SK-N-SH (cell line): ENCODE measurements around the gene KLHL18. TPM values are rescaled to one million over a fixed set of nuclear protein-coding genes. Genes with fewer than 3 reads are reported as not detected.
"Not testable (repeated sequence)": the region's sequence is repeated elsewhere in the genome, so short reads cannot be mapped to it uniquely, and the experiment has no call there.

Experiments
- CTCF ChIA-PET: fragments of 300-600, 350-600 bp; formaldehyde crosslinking; extraction: SDS; loops from one replicate; lab custom pipeline; 2021; lab: Yijun Ruan, JAX
- POLR2A ChIA-PET: fragments of 350-600 bp; sonication (Branson Sonifier 250); formaldehyde crosslinking; extraction: SDS; loops from one replicate; lab custom pipeline; 2020; ENCODE audit warnings: antibody characterized with exemption, inconsistent platforms; lab: Yijun Ruan, JAX
- DNase-seq: peaks from one replicate; pipeline ENCODE4 v3.0.0; 2012
- H2AFZ ChIP-seq: fragments of 200-600 bp; sonication (generic); 2 replicates; pipeline ENCODE4 v1.8.1; 2016; ENCODE audit warnings: antibody characterized with exemption, mild to moderate bottlenecking, low read depth
- H3F3A ChIP-seq: fragments of 200-600 bp; sonication (generic); replicated peaks from 2 replicates; pipeline ENCODE3; 2016; ENCODE audit warnings: antibody characterized with exemption, mild to moderate bottlenecking; ENCODE audit not compliant: insufficient read depth
- H3K27ac ChIP-seq, 2 experiments: fragments of 200-500 bp in 1 of 2; fragments of 200-600 bp in 1 of 2; sonication (Bioruptor generic) in 1 of 2; sonication (generic), shearing (Covaris generic) in 1 of 2; 2 replicates each; pipeline versions ENCODE4 v1.5.1 to v1.6.1; 2014 to 2016; ENCODE audit warnings: low read depth in 2 of 2, inconsistent platforms in 1 of 2, low read length in 1 of 2, mild to moderate bottlenecking in 1 of 2, mixed read lengths in 1 of 2
- H3K27me3 ChIP-seq: fragments of 200-600 bp; sonication (generic), shearing (Covaris generic); 2 replicates; pipeline ENCODE4 v1.6.1; 2016; ENCODE audit warnings: mixed run types; ENCODE audit not compliant: insufficient read depth
- H3K36me3 ChIP-seq, 2 experiments: fragments of 200-500 bp in 1 of 2; fragments of 200-600 bp in 1 of 2; sonication (Bioruptor generic) in 1 of 2; sonication (generic) in 1 of 2; replicated peaks in 1 of 2; 2 replicates each; pipeline versions ENCODE3 to v1.5.1; 2014 to 2016; ENCODE audit warnings: low read length in 1 of 2, mild to moderate bottlenecking in 1 of 2; ENCODE audit not compliant: insufficient read depth in 2 of 2, control insufficient read depth in 1 of 2
- H3K4me1 ChIP-seq, 2 experiments: fragments of 200-500 bp in 1 of 2; fragments of 200-600 bp in 1 of 2; sonication (Bioruptor generic) in 1 of 2; sonication (generic), shearing (Covaris generic) in 1 of 2; 2 replicates each; pipeline versions ENCODE4 v1.5.1 to v1.6.1; 2014 to 2016; ENCODE audit warnings: low read depth in 1 of 2, low read length in 1 of 2, mixed run types in 1 of 2; ENCODE audit not compliant: insufficient read depth in 2 of 2, control insufficient read depth in 1 of 2
- H3K4me2 ChIP-seq: fragments of 200-600 bp; sonication (generic), shearing (Covaris generic); 2 replicates; pipeline ENCODE4 v1.6.1; 2017; ENCODE audit warnings: mixed run types
- H3K4me3 ChIP-seq, 2 experiments: fragments of 200-500 bp in 1 of 2; fragments of 200-600 bp in 1 of 2; sonication (Bioruptor generic) in 1 of 2; sonication (generic), shearing (Covaris generic) in 1 of 2; 2 replicates each; pipeline versions ENCODE4 v1.5.1 to v1.8.1; 2014 to 2016; ENCODE audit warnings: low read depth in 2 of 2, inconsistent platforms in 1 of 2, low read length in 1 of 2, mild to moderate bottlenecking in 1 of 2, mixed read lengths in 1 of 2, moderate library complexity in 1 of 2
- H3K79me2 ChIP-seq: fragments of 200-600 bp; sonication (generic); 2 replicates; pipeline ENCODE4 v1.8.1; 2017; ENCODE audit warnings: mild to moderate bottlenecking; ENCODE audit not compliant: insufficient read depth
- H3K9ac ChIP-seq: fragments of 200-600 bp; sonication (generic); 2 replicates; pipeline ENCODE4 v1.6.1; 2017; ENCODE audit warnings: mixed run types
- H3K9me2 ChIP-seq: fragments of 200-600 bp; sonication (generic); 2 replicates; pipeline ENCODE4 v1.6.1; 2017; ENCODE audit warnings: mixed run types
- H3K9me3 ChIP-seq: fragments of 200-600 bp; sonication (generic); 2 replicates; pipeline ENCODE4 v1.6.1; 2017; ENCODE audit warnings: mixed run types, mild to moderate bottlenecking, moderate library complexity
- H4K20me1 ChIP-seq: fragments of 200-600 bp; sonication (generic); 2 replicates; pipeline ENCODE4 v1.6.1; 2017; ENCODE audit warnings: mild to moderate bottlenecking, mixed run types; ENCODE audit not compliant: insufficient read depth
- FOSL2 ChIP-seq: IDR thresholded peaks from 2 replicates; pipeline ENCODE4 v1.4.0; 2012; ENCODE audit warnings: low read depth, mild to moderate bottlenecking, moderate library complexity, borderline replicate concordance
- FOXM1 ChIP-seq: IDR thresholded peaks from 2 replicates; pipeline ENCODE4 v1.4.0; 2012; ENCODE audit warnings: low read depth, mild to moderate bottlenecking
- GATA2 ChIP-seq: sonication (generic); formaldehyde crosslinking; IDR thresholded peaks from 2 replicates; pipeline ENCODE4 v1.5.0; 2020; ENCODE audit warnings: mild to moderate bottlenecking, missing genetic modification reagents
- RFX5 ChIP-seq: IDR thresholded peaks from 2 replicates; pipeline ENCODE4 v1.6.1; 2012; ENCODE audit warnings: mild to moderate bottlenecking, improper control_type of control experiment, low read length
- TAF1 ChIP-seq: IDR thresholded peaks from 2 replicates; pipeline ENCODE4 v1.6.1; 2012; ENCODE audit warnings: low read depth, mild to moderate bottlenecking, low read length, moderate library complexity, borderline replicate concordance
- TCF12 ChIP-seq: IDR thresholded peaks from 2 replicates; pipeline ENCODE4 v1.4.0; 2012
- WGBS: methylation state at CpG from one replicate; pipeline ENCODE4 v1.1.6; 2017; ENCODE audit warnings: low lambda C conversion rate; 5-methylcytosine and 5-hydroxymethylcytosine counted together
- polyA plus RNA-seq, 3 experiments: library from polyadenylated mRNA; depleted of rRNA; stranded (reverse); fragments of >200 nt; gene quantifications; 2 replicates each; pipeline ENCODE4 v1.2.3, GENCODE V29; 2012
- TF ChIP-seq, protein P1 (sequence below): fragments of 200-600 bp; sonication (generic); IDR thresholded peaks from 2 replicates; pipeline ENCODE4 v1.6.1; 2017; ENCODE audit warnings: antibody characterized with exemption, mild to moderate bottlenecking, moderate library complexity
- TF ChIP-seq, protein P2 (sequence below): fragments of 150-350 bp; IDR thresholded peaks from 2 replicates; pipeline ENCODE4 v1.6.1; 2016; ENCODE audit warnings: mild to moderate bottlenecking, low read depth, low read length
- TF ChIP-seq, protein P3 (sequence below): IDR thresholded peaks from 2 replicates; pipeline ENCODE4 v1.4.0; 2012; ENCODE audit warnings: low read depth
- TF ChIP-seq, protein P4 (sequence below): IDR thresholded peaks from 2 replicates; pipeline ENCODE4 v1.4.0; 2012; ENCODE audit warnings: low read depth, borderline replicate concordance
- TF ChIP-seq, protein P5 (sequence below): fragments of 150-350 bp; IDR thresholded peaks from 2 replicates; pipeline ENCODE4 v1.6.1; 2017; ENCODE audit warnings: antibody characterized with exemption, low read length, low read depth, borderline replicate concordance

Gene KLHL18
- polyA plus RNA-seq, 1 of the 3 experiments (the other 2 are of a cell fraction) = 55.2 TPM

DNA sequence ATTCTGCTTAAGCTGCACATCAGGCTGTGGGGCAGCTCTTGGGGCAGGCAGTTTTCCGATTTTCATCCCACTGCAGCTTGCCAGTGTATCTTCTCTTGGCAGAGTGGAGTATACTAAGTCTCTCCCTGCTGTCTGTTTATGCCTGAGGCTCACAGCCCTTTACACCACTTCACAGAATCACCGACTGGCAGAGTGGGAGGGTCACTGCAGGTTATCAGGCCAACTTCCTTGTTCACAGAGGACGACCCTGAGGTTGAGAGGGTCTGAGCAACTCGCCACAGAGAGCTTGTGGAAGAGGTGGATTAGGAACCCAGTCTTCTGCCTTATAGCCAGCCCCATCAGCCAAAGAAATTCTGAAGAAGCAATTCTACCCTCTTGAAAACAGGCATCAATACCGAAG is 31.1 kb upstream of the KLHL18 start:
- Histone ChIP-seq H3K9ac (no peak overlapping the region), H3K4me3 (no peak overlapping the region), H3K79me2 (no peaks in the 10 kb centered on the region), H3K27me3 (no peaks in the 10 kb centered on the region), H3K27ac (no peak overlapping the region), H3K9me2 (no peaks in the 10 kb centered on the region), H3K9me3 (no peaks in the 10 kb centered on the region), H4K20me1 (no peaks in the 10 kb centered on the region), H3K36me3 (no peaks in the 10 kb centered on the region), H3K4me2 (no peak overlapping the region), H2AFZ (no peak overlapping the region), H3F3A (no peaks in the 10 kb centered on the region), H3K4me1 (no peaks in the 10 kb centered on the region; a peak in 1 of 4 replicates)
- DNase-seq = no peak
- TF ChIP-seq, protein P1, sequence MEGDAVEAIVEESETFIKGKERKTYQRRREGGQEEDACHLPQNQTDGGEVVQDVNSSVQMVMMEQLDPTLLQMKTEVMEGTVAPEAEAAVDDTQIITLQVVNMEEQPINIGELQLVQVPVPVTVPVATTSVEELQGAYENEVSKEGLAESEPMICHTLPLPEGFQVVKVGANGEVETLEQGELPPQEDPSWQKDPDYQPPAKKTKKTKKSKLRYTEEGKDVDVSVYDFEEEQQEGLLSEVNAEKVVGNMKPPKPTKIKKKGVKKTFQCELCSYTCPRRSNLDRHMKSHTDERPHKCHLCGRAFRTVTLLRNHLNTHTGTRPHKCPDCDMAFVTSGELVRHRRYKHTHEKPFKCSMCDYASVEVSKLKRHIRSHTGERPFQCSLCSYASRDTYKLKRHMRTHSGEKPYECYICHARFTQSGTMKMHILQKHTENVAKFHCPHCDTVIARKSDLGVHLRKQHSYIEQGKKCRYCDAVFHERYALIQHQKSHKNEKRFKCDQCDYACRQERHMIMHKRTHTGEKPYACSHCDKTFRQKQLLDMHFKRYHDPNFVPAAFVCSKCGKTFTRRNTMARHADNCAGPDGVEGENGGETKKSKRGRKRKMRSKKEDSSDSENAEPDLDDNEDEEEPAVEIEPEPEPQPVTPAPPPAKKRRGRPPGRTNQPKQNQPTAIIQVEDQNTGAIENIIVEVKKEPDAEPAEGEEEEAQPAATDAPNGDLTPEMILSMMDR = no peak
- TF ChIP-seq FOSL2 = no peak
- TF ChIP-seq TAF1 = no peak
- TF ChIP-seq, protein P2, sequence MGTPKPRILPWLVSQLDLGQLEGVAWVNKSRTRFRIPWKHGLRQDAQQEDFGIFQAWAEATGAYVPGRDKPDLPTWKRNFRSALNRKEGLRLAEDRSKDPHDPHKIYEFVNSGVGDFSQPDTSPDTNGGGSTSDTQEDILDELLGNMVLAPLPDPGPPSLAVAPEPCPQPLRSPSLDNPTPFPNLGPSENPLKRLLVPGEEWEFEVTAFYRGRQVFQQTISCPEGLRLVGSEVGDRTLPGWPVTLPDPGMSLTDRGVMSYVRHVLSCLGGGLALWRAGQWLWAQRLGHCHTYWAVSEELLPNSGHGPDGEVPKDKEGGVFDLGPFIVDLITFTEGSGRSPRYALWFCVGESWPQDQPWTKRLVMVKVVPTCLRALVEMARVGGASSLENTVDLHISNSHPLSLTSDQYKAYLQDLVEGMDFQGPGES = no peak
- TF ChIP-seq RFX5 = no peak
- TF ChIP-seq GATA2 (CRISPR knock-in tag) = no peak
- 70% methylated on average over 4 of the region's 5 CpGs for WGBS
- POLR2A ChIA-PET = no interaction called here
- CTCF ChIA-PET = interaction anchor here (0.6 to 2.8 kb wide), 5 partner anchors 11 to 120 kb away, joined by 3 to 16 read pairs (median 7); partner anchors contain the start of gene SETD2

DNA sequence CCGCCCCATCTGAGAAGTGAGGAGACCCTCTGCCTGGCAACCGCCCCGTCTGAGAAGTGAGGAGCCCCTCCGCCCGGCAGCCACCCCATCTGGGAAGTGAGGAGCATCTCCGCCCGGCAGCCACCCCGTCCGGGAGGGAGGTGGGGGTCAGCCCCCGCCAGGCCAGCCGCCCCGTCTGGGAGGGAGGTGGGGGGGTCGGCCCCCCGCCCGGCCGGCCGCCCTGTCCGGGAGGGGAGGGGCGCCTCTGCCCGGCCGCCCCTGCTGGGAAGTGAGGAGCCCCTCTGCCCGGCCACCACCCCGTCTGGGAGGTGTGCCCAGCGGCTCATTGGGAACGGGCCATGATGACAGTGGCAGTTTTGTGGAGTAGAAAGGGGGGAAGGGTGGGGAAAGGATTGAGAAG is 26.4 kb upstream of the KLHL18 start:
- CTCF ChIA-PET, DNase-seq, H3K79me2 ChIP-seq, H2AFZ ChIP-seq, H3K27ac ChIP-seq, H3K27me3 ChIP-seq, POLR2A ChIA-PET, H3K9ac ChIP-seq, H3K4me2 ChIP-seq, H3K9me2 ChIP-seq, H3K4me1 ChIP-seq, H4K20me1 ChIP-seq, H3K9me3 ChIP-seq, H3F3A ChIP-seq, H3K36me3 ChIP-seq, H3K4me3 ChIP-seq: not testable (repeated sequence)
- no CpG with 5 or more reads among the region's 25 CpGs for WGBS

DNA sequence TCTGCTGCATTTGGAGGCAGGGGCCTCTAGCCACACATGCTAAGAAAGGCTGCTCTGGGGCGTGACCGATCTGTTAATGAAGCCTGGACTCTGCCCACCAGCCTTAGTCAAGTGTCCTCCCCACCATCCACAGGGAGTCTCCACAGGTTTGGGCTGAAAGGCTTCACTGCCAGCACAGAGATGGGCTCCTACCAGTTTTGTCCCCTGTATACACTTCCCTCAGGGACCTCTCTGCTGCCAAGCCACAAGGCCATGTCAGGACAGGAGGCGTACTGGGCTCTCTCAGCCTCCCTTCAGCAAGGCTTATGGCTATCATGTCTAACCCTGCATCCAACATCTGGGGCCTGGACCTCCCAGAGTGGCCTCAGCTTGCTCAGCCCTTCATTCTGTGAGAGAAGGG is 23.6 kb upstream of the KLHL18 start:
- Histone ChIP-seq H2AFZ (no peak overlapping the region), H3K9ac (no peak overlapping the region), H3K79me2 (no peaks in the 10 kb centered on the region), H3K4me3 (no peak overlapping the region), H3F3A (no peaks in the 10 kb centered on the region), H3K9me3 (no peaks in the 10 kb centered on the region), H3K4me1 (no peaks in the 10 kb centered on the region), H4K20me1 (no peaks in the 10 kb centered on the region), H3K27ac (no peak overlapping the region), H3K9me2 (no peaks in the 10 kb centered on the region), H3K27me3 (no peaks in the 10 kb centered on the region), H3K36me3 (no peaks in the 10 kb centered on the region), H3K4me2 (no peak overlapping the region)
- POLR2A ChIA-PET = no interaction called here
- WGBS = 70% methylated on average over 2 of the region's 3 CpGs
- no peak for DNase-seq
- CTCF ChIA-PET = no interaction called here
- TF ChIP-seq TCF12 = no peak
- TF ChIP-seq FOXM1 = no peak
- TF ChIP-seq, protein P3, sequence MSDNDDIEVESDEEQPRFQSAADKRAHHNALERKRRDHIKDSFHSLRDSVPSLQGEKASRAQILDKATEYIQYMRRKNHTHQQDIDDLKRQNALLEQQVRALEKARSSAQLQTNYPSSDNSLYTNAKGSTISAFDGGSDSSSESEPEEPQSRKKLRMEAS = no peak
- TF ChIP-seq, protein P1 = no peak
- TF ChIP-seq, protein P4, sequence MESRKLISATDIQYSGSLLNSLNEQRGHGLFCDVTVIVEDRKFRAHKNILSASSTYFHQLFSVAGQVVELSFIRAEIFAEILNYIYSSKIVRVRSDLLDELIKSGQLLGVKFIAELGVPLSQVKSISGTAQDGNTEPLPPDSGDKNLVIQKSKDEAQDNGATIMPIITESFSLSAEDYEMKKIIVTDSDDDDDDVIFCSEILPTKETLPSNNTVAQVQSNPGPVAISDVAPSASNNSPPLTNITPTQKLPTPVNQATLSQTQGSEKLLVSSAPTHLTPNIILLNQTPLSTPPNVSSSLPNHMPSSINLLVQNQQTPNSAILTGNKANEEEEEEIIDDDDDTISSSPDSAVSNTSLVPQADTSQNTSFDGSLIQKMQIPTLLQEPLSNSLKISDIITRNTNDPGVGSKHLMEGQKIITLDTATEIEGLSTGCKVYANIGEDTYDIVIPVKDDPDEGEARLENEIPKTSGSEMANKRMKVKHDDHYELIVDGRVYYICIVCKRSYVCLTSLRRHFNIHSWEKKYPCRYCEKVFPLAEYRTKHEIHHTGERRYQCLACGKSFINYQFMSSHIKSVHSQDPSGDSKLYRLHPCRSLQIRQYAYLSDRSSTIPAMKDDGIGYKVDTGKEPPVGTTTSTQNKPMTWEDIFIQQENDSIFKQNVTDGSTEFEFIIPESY = no peak
- TF ChIP-seq, protein P5, sequence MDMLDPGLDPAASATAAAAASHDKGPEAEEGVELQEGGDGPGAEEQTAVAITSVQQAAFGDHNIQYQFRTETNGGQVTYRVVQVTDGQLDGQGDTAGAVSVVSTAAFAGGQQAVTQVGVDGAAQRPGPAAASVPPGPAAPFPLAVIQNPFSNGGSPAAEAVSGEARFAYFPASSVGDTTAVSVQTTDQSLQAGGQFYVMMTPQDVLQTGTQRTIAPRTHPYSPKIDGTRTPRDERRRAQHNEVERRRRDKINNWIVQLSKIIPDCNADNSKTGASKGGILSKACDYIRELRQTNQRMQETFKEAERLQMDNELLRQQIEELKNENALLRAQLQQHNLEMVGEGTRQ = no peak
- TF ChIP-seq GATA2 (CRISPR knock-in tag) = no peak
